ENCODE data around the gene WDR12.
"Not testable (repeated sequence)": the region's sequence is repeated elsewhere in the genome, so short reads cannot be mapped to it uniquely, and the experiment has no call there.

The WDR12 gene

DNA sequence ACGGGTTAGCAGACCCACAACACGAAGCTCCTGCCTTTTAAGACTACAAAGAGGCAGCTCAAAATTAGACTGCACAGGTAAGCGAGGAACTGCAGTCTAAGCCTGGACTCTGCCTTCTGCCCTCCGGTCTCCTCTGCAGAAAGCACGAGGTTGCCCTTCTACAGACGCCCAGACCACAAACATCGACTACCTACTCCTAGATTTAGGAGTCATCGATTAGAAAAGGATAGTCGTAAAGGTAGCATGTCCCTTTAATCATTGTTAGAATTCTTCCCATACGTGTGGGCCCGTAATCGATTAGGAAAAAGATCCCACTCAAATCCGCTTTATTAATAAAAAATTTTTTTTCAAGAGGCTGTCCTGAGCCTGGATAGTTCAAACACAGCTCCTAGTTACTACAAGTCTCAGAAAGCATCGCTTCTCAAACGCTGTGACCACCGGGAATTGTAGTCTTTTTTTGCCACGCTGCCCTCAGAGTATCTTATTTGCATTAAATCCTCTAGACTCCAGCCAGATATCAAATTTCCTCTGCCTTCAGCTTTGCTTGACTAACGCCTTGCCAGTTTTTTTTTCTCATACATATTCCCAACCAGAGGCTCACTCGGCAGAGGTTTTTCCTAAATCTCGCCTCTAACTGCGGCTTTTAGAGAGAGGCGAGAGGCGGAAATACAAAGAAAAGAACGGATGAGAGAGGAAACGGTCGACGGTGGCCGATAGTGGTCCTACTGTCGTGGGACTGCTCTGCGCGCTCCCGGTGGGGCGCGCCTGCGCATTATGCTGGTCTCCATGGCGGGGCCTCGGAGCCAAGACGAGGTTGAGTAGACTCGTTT lies at the start of gene WDR12, which contains the start of gene CARF:
Gene WDR12 (minus strand): TSS at position 162 of the 830 bp plus-strand sequence. CDS start 197 bp downstream, outside the sequence.
Gene CARF (plus strand): TSS at position 764 of the 830 bp plus-strand sequence. CDS start 29,628 bp downstream, outside the sequence.
- peak; percentile 73 to 79 (median 78) for DNase-seq (ENCODE audit: low read depth in 3 of 3)

DNA sequence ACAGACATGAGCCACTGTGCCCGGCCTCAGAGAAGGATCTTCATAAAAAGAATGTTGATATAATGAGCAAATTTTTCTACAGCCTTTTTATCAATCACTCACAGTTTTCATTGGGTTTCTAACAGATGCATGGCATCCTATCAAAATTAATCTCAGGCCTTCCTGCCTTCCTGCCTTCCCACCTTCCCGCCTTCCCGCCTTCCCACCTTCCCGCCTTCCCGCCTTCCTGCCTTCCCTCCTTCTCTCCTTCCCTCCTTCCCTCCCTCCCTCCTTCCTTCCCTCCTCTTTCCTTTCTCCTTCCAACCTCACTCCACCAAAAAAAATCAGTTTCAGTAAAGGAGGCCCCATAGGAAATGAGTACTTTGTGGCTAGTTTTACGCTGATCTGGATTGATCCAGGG lies 49.1 kb upstream of the WDR12 start:
- no peak for DNase-seq (ENCODE audit: low read depth in 3 of 3)

- no peak for DNase-seq (ENCODE audit: low read depth in 3 of 3)
Measured at GRCh38 chr2:202950592-202950991, 39.1 kb upstream of the WDR12 start.

DNA sequence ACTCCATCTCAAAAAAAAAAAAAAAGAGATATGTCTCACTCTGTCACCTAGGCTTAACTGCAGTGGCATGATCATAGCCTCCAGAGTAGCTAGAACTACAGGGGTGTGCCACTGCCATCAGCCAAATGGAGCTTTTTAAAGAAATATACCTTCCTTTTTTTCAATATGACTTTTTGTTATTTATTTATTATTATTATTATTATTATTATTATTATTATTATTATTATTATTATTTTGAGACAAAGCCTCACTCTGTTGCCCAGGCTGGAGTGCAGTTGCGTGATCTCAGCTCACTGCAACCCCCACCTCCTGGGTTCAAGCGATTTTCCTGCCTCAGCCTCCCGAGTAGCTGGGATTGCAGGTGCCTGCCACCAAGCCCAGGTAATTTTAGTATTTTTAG lies 37.9 kb upstream of the WDR12 start:
- not testable (repeated sequence) for DNase-seq (ENCODE audit: low read depth in 3 of 3)

- no peak for DNase-seq (ENCODE audit: low read depth in 3 of 3)
Measured at GRCh38 chr2:202945497-202945896, 34.0 kb upstream of the WDR12 start.

DNA sequence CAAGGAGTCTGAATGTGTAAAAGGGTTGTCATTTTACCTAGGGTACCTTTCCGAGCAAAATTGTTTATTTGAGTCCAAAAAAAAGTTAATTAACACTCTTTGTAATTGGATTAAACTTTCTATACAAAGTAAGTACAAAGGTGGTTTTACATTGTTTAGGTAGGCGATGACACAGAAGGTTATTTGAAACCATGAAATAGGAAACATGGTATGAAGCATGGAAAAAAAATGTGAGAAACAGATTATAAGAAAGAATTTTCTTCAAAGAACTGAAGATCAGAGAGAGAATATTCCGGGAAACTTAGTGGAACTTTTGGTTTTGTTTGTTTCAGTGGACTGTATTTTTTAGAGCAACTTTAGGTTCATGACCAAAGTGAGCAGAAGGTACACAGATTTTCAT lies 33.3 kb upstream of the WDR12 start:
- no peak for DNase-seq (ENCODE audit: low read depth in 3 of 3)

DNA sequence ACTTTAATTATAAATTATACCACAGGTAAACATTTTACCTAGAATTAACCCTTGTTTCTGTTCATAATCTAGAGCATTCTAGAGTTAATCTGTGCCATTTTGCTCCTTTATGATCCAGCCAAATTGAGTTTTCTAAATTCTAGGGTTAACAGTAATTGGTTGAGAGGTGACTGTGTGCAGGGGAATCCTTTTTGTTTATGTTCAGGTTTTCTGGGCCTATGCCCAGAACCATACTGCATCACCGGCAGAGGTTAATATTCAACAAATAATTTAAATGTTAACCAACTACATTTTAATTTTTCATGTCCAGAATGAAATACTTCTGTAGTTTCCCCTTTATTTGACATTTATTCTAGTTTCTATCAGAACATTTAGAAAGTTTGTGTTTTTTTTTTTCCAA lies 32.9 kb upstream of the WDR12 start:
- DNase-seq (ENCODE audit: low read depth in 3 of 3): no peak

GRCh38 chr2:202941771-202942170 lies 30.3 kb upstream of the WDR12 start:
- DNase-seq (ENCODE audit: low read depth in 3 of 3): no peak

- DNase-seq (ENCODE audit: low read depth in 3 of 3): no peak
Measured at GRCh38 chr2:202938960-202939359, 27.5 kb upstream of the WDR12 start.

GRCh38 chr2:202934456-202934855 lies 23.0 kb upstream of the WDR12 start:
- no peak for DNase-seq (ENCODE audit: low read depth in 3 of 3)

- DNase-seq (ENCODE audit: low read depth in 3 of 3): no peak
Measured at GRCh38 chr2:202933958-202934357, 22.5 kb upstream of the WDR12 start.

DNA sequence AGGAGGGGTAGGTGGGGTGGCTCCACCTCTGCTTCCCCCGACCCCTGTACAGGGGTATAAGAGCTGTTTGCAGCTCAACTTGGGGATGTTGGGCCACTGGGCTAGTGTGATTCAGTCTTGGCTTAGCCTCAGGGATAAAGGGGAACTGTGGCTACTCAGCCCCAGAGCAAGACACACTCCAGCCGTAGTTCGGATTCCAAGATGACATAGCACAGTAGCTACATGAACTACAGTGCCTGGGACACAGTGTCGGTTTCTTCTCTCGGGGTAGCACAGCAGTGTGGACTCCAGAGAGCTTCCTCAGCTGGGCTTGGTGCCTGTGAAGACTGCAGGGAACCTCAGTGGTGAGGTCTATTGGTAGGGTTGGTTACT lies 21.7 kb upstream of the WDR12 start:
- no peak for DNase-seq (ENCODE audit: low read depth in 3 of 3)

- no peak for DNase-seq (ENCODE audit: low read depth in 3 of 3)
Measured at GRCh38 chr2:202932425-202933138, 21.1 kb upstream of the WDR12 start.

DNA sequence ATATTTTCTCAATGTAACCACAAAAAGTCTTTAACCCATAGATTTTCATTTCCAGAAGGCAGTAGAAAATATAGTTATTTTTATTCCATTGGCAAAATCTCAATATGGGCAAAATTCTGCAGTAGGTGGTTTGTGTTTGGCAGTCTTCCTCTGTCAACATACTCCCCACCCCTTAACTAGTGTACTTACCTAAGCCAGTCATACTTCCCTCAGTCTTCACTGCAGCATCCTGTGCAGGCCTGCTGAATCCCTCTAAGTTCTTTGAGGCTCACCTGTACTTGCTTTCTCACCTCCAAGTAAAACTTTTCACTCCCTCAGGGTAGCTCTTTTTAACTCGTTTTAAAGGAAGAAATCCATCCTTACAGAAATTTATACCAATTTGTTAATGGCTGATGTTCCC lies 7.4 kb upstream of the WDR12 start:
- DNase-seq (ENCODE audit: low read depth in 3 of 3): no peak

GRCh38 chr2:202912342-202913201 lies 1.1 kb upstream of the WDR12 start:
- DNase-seq (ENCODE audit: low read depth in 3 of 3): peak in 2 of 3 experiments; percentile 2 to 26

DNA sequence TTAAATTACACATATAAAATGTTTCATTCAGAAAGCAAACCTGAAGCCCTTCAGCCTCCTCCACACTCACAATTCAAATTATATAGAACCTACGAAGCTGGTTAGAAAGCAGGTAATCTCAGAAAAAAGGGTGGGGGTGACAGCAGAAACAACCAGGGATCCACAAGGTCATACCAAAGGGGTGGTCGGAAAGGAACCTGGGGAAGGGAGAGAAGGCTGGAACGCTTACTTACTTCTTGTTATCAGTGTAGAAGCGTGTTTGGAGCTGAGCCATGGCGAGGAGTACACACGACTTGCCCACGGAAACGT lies 316 bp downstream of the WDR12 start:
- DNase-seq (ENCODE audit: low read depth in 3 of 3): no peak

DNA sequence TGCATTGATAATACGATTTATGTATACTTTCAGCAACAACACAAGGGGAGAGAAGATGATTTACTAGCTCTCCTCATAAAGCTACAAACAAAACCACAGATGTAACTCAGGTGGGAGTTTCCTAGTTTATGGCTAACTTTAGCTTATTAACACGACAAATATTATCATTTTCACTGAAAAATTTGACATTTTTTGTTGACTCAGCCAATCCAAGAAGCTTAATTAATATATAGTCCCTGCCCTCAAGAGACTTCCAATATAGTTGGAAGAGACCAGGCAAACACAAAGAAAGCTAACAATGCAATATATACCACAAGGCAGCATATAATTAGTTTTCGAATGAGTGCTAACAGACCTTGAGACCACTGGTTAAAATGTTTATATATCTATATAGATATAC lies 775 bp downstream of the WDR12 start:
- no peak for DNase-seq (ENCODE audit: low read depth in 3 of 3)

- DNase-seq (ENCODE audit: low read depth in 3 of 3): not testable (repeated sequence)
Measured at GRCh38 chr2:202910250-202910649, 1.2 kb downstream of the WDR12 start.

GRCh38 chr2:202909394-202910192 lies 1.9 kb downstream of the WDR12 start:
- DNase-seq (ENCODE audit: low read depth in 3 of 3): no peak

DNA sequence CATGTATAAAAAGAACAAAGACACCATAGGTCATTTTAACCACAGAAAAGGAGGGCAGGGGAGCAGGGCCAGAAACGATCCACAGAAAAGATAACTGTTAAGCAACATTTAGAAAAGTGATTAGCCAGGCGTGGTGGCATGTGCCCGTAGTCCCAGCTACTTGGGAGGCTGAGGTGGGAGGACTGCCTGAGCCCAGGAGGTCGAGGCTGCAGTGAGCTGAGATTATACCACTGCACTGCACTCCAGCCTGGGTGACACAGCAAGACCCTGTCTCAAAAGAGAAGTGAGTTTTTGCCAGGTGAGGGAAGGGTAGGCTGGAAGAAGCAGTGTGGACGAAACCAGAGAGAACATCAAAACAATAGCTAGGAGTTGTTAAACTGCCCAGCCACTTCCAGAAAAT lies 3.3 kb downstream of the WDR12 start:
- DNase-seq (ENCODE audit: low read depth in 3 of 3): no peak

DNA sequence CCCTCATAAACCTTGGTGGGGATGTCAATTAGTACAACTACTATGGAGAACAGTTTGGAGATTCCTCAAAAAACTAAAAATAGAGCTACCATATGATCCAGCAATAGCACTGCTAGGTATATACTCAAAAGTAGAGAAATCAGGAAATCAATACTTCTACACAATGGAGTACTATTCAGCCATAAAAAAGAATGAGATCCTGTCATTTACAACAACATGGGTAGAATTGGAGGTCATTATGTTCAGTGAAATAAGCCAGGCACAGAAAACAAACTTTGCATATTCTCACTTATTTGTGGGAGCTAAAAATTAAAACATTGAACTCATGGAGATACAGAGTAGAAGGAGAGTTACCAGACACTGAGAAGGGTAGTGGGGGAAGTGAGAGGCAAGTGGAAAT lies 6.0 kb downstream of the WDR12 start:
- not testable (repeated sequence) for DNase-seq (ENCODE audit: low read depth in 3 of 3)

All from stimulated activated CD4-positive, alpha-beta T cell treated with anti-CD3 and anti-CD28 coated beads, TNF-alpha, amount 100 ng/mL, for 4 hours (primary cell).